GM19328 (cell line): Measurements from ENCODE around the gene FIG4.
A peak's percentile ranks its signal among the peaks of the same experiment; 100 is the strongest.
"Not testable (repeated sequence)": the region's sequence is repeated elsewhere in the genome, so short reads cannot be mapped to it uniquely, and the experiment has no call there.

Experiments used
- ATAC-seq: cut with Tn5 transposase; IDR thresholded peaks from one replicate; pipeline ENCODE4 v1.9.1; 2021; ENCODE audit warnings: mild to moderate bottlenecking, moderate library complexity; ENCODE audit not compliant: unreplicated experiment

FIG4 gene

GRCh38 chr6:109690737-109691621 is at the start of gene FIG4, which contains the start of gene AK9:
FIG4 (plus strand) TSS chr6:109691296; CDS start chr6:109691436, 140 bp downstream.
AK9 (minus strand) TSS chr6:109691202; CDS start chr6:109675745, 15,457 bp downstream.
- ATAC-seq: peak; percentile 91

- ATAC-seq: no peak
Observed at GRCh38 chr6:109644131-109644530, 47.0 kb upstream of the FIG4 start.

DNA sequence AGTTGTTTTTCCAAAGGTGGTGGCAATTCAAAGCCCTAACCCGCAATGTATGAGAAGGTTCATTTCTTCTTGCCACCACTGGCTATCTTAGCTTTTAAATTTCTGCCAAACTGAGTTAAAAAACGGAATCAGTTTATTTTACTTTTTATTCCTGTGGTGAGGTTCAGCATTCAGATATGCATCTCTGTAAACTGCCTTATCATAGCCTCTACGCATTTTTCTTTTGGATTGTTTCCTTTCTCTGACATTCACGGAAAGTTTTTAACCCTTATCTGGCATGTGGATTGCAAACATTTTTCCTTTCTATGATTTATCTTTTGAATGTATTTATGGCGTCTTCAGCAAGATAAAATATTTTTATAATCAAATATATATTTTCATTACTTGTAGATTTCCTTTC is 37.8 kb upstream of the FIG4 start:
- no peak for ATAC-seq

- no peak for ATAC-seq
Observed at GRCh38 chr6:109655761-109656262, 35.3 kb upstream of the FIG4 start.

DNA sequence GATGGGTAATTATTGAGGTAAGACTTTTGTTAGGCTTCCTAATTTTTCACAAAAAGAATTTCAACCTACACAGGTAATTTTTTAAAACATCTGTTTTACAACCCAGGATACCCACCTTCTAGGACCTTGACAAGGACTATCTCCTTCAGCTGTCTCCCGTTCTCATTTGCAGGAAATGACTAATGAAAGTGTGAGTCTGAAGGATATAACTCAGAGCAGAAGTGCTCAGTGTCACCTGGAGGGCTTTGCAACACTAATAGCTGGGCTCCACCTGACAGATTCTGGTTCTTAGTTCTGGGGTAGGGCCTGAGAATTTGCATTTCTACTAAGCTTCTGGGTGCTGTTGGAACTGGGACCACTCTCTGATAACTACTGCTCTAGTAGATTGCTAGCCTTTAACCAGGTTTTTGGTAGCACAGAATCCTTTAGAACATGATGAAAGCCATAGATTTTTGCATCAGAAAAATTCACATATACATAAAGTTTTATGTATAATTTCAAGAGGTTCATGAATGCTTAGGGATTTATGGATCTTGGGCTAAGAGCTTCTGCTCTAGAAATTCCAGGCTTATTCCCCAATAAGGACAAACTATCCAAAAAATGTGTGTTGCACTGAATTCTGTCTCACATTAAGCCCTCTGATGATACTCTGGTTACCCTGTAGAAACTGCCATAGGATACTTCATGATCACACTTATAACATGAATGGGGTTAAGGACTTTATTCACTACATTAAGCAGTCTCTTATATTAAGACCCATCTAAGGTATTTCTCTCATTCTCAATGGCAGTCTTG is 30.4 kb upstream of the FIG4 start:
- no peak for ATAC-seq

- no peak for ATAC-seq
Observed at GRCh38 chr6:109662192-109662591, 28.9 kb upstream of the FIG4 start.

DNA sequence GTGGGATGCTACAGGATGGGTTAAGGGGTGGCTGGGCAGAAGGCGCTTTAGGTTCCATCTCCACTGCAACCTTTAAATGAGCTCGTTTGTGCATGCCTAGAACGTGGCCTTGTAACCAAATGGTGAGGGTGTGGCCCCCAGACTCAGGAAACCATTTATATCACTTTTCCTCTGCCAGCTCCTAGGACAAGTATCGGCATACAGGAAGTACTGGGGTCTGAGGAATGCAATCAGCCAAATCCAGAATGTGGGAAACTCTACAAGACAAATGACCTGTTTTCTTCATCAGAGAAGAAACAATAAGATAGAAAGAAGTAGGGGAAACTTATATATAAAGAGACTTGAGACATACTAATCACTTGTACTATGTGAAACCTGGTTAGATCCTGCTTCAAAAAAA is 21.3 kb upstream of the FIG4 start:
- no peak for ATAC-seq

GRCh38 chr6:109671733-109672132 is 19.4 kb upstream of the FIG4 start:
- no peak for ATAC-seq

- ATAC-seq: no peak
Observed at GRCh38 chr6:109672175-109672574, 18.9 kb upstream of the FIG4 start.

DNA sequence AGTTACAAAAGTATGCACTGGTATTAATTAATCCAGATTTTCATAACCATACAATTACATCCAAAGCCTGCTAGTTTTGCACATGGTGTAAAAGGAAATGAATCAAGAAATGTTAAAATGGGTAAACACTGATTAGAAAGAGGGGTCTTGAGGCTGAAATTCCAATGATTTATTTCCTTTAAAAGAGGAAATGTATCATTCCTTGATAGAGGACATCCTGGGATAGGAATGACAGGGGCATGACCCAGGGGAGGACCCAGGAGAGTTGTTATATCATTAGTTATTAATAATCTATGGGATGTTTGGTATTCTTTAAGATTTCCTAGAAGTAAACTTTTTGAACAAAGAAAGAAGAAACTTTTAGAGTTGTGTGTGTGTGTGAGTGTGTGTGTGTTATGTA is 18.3 kb upstream of the FIG4 start:
- ATAC-seq: no peak

DNA sequence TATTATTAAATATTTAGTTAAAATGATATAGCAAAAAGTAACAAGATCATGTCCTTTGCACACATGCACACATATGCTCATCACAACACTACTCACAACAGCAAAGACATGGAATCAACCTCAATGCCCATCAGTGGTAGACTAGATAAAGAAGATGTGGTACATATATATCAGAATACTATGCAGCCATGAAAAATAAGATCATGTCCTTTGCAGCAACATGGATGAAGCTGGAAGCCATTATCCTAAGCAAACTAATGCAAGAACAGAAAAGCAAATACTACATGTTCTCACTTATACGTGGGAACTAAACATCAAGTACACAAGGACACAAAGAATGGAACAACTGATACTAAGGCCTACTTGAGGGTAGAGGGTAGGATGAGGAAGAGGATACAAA is 14.4 kb upstream of the FIG4 start:
- no peak for ATAC-seq

GRCh38 chr6:109678240-109678639 is 12.9 kb upstream of the FIG4 start:
- ATAC-seq: no peak

DNA sequence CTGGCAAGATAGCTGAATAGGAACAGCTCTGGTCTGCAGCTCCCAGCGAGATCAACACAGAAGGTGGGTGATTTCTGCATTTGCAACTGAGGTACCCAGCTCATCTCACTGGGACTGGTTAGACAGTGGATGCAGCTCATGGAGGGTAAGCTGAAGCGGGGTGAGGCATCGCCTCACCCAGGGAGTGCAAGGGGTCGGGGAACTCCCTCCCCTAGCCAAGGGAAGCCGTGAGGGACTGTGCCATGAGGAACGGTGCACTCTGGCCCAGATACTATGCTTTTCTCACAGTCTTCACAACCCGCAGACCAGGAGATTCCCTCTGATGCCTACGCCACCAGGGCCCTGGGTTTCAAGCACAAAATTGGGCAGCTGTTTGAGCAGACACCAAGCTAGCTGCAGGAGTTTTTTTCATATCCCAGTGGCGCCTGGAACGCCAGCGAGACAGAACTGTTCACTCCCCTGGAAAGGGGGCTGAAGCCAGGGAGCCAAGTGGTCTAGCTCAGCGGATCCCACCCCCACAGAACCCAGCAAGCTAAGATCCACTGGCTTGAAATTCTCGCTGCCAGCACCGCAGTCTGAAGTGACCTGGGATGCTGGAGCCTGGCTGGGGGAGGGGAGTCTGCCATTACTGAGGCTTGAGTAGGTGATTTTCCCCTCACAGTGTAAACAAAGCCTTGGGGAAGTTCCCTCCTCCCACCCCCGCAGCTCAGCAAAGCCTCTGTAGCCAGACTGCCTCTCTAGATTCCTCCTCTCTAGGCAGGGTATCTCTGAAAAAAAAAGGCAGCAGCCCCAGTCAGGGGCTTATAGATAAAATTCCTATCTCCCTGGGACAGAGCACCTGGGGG is 12.2 kb upstream of the FIG4 start:
- ATAC-seq: not testable (repeated sequence)

- no peak for ATAC-seq
Observed at GRCh38 chr6:109686566-109687265, 4.4 kb upstream of the FIG4 start.

DNA sequence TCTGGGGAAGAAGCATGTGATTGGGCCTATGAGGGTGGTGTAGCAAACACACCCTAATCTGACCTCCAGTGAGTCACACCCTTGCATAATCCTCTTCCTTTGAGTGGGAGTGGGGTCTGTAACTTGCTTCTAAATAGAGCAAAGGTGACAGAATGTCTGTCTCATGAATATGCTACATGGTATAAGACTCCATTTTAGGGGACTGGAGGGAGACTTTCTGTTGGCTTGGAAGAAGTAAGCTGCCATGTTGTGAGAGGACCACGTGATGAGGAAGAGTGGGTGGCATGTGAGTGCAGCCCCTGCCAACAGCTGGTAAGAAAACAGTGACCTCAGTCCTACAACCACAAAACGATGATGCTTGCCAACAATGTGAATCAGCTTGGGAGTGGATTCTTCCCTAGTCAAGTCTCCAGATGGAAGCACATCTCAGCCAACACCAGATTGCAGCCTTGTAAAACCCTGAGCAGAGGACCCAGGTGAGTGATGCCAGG is 3.8 kb upstream of the FIG4 start:
- no peak for ATAC-seq

- ATAC-seq: peak; percentile 43
Observed at GRCh38 chr6:109690373-109690736, 741 bp upstream of the FIG4 start.

GRCh38 chr6:109693111-109693510 is 2.0 kb downstream of the FIG4 start:
- ATAC-seq: no peak

DNA sequence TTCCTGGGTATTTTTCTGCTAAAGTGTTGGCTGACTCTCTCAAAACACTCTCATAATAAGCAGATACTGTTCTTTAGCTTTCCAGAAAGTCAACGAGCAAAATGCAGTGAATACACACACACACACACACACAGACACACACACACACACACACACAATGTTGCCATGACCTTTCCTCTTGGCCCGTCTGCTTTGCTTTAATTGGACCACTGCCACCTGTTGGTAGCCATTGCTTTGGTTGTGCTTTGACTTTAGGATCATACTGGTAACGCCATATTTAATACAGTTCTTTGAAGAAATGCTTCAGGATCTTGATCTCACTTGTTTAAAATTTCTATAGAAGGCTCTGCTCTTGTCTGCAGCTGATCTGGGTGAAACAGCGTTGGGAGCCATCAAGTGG is 4.4 kb downstream of the FIG4 start:
- no peak for ATAC-seq

DNA sequence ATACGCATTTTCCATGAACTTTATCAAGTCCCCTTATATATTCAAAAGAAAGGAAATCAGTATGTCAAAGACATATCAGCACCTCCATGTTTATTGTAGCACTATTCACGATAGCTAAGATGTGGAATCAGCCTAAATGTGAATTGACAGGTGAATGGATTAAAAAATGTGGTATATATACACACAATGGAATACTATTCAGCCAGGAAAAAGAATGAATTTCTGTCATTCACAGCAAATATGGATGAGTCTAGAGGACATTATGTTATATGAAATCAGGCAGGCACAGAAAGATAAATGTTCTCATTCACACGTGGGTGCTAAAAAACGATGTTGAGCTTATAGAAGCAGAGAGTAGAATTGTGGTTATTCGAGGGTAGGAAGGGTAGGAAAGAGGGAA is 5.3 kb downstream of the FIG4 start:
- no peak for ATAC-seq

DNA sequence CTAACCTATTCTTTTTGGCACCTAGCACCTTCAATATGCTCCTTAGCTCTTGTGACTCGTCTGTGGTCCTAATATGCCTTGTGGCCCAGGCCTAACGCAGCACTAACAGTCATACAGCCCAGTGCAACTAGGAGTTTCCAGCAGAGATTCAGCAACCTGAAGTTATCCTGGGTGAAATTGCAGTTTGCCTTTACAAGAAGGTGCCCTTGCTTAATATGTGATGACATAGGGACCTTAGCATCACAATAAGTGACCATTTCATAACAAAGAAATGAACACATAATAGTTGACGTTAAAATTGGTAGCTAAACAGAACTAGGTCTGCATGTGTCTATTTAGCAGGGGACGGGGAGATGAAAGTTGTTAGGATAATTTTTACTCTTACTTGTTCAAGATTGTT is 10.1 kb downstream of the FIG4 start:
- no peak for ATAC-seq
